Fibroblast of pulmonary artery (primary cell): ENCODE results near the gene THAP2.

ENCODE experiments used
- DNase-seq: peaks from one replicate; pipeline ENCODE4 v3.0.0-alpha.2; 2010; ENCODE audit warnings: low read depth
- H3K4me3 ChIP-seq: replicated peaks from 2 replicates; pipeline ENCODE4 v1.5.1; 2011; ENCODE audit warnings: low read depth, mild to moderate bottlenecking, control low read depth, low read length, moderate library complexity
- CTCF ChIP-seq: IDR thresholded peaks from 2 replicates; pipeline ENCODE4 v1.5.1; 2011; ENCODE audit warnings: mild to moderate bottlenecking, control low read depth, low read length, inconsistent platforms; ENCODE audit errors: missing control alignments

Gene THAP2

GRCh38 chr12:71655907-71656306 is 8.2 kb upstream of the THAP2 start:
- H3K4me3 ChIP-seq, result no peak overlapping the region
- DNase-seq, result no peak
- no peak for TF ChIP-seq CTCF

- no peak for DNase-seq
- TF ChIP-seq CTCF, result no peak
- H3K4me3 ChIP-seq, result no peak overlapping the region
Measured at GRCh38 chr12:71656740-71657139, 7.4 kb upstream of the THAP2 start.

GRCh38 chr12:71661977-71662530 is 2.0 kb upstream of the THAP2 start:
- TF ChIP-seq CTCF, result no peak
- H3K4me3 ChIP-seq, result peak overlapping the region; percentile 93
- peak; percentile 82 for DNase-seq

- peak overlapping the region; percentile 93 for H3K4me3 ChIP-seq
- TF ChIP-seq CTCF, result no peak
- peak; percentile 59 for DNase-seq
Measured at GRCh38 chr12:71662849-71663560, 1.1 kb upstream of the THAP2 start.

- TF ChIP-seq CTCF, result no peak
- H3K4me3 ChIP-seq, result peak overlapping the region; percentile 93
- peak; percentile 28 for DNase-seq
Measured at GRCh38 chr12:71664411-71665089, 449 bp downstream of the THAP2 start.

- TF ChIP-seq CTCF, result no peak
- DNase-seq, result no peak
- H3K4me3 ChIP-seq, result peak overlapping the region; percentile 93
Measured at GRCh38 chr12:71665090-71665463, 976 bp downstream of the THAP2 start.
